ENCODE data around the gene EEIG1.
"Not testable (repeated sequence)": the region's sequence is repeated elsewhere in the genome, so short reads cannot be mapped to it uniquely, and the experiment has no call there.

EEIG1 gene

DNA sequence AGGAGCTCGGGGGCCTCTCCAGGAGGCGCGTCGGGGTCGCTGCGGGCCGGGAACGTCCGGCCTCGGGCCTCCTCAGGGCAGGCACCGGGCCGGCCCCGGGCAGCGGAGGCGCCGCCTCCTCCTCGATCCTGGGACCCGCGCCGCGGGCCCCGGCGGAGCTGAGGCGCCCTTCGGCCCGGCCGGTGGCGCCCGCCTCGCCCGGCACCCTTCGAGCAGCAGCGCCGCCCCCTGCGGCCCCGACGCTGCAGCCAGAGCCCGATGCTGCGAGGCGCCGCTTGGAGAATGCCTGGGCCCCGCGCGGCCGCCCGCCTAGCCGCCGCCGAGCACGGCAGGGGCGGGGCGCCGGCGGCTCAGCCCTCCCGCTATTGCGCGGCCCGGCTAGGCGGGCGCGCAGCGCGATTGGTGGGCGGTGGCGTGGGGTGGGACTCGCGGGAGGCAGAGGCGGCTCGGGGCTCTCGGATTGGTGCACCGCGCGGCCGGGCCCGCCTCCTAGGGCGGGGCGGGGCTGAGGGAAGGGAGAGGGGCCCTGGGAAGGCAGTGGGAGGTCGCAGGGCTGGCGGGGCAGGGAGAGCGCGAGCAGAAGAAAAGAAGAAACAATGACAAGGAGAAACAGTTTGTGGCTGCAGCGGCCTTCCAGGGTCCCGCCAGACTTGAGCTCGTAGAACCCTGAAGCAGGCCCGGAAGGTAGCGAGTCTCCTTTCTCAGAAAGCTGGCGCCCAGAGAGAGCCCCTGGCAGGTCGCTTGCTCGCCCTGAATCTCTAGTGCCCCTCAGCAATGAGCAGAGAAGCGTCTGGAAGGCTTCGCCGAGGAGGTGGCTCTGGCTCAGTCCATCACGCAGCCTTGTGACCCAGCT, at the start of gene EEIG1:
Gene EEIG1, minus strand, starts transcription at position 284 of the 853 bp plus-strand sequence. CDS start 852 bp downstream, outside the sequence.
- Histone ChIP-seq H3K4me1 (peaks cover 50 to 87% (median 81%) of the 10 kb centered on the region in 10 experiments), H3K27me3 (peaks cover 0 to 15% (median 6%) of the 10 kb centered on the region in 11 experiments; a peak in 9 of 22 replicates), H3K4me2 (peak within 1 kb of the TSS; percentile 92 to 100 (median 98)), H3K27ac (peak within 1 kb of the TSS; percentile 59 to 88 (median 79); a peak in 21 of 22 replicates), H3K9me3 (replicated peaks in 1 of 11) (no peaks in the 10 kb centered on the region), H3K36me3 (no peaks in the 10 kb centered on the region), H3K4me3 (peak within 1 kb of the TSS; percentile 83 to 95 (median 90)), H4K20me1 (peaks cover 15 to 48% (median 44%) of the 10 kb centered on the region in 11 experiments; a peak in 20 of 22 replicates), H3K9ac (peak within 1 kb of the TSS; percentile 78 to 89 (median 85))
- no peak for TF ChIP-seq Cebpa-rat (IDR thresholded peaks at IDR 0.05)

- H3K4me1 ChIP-seq, result peaks cover 39 to 69% (median 52%) of the 10 kb centered on the region in 10 experiments
Measured at GRCh38 chr9:128027705-128028104, 46.9 kb upstream of the EEIG1 start.

DNA sequence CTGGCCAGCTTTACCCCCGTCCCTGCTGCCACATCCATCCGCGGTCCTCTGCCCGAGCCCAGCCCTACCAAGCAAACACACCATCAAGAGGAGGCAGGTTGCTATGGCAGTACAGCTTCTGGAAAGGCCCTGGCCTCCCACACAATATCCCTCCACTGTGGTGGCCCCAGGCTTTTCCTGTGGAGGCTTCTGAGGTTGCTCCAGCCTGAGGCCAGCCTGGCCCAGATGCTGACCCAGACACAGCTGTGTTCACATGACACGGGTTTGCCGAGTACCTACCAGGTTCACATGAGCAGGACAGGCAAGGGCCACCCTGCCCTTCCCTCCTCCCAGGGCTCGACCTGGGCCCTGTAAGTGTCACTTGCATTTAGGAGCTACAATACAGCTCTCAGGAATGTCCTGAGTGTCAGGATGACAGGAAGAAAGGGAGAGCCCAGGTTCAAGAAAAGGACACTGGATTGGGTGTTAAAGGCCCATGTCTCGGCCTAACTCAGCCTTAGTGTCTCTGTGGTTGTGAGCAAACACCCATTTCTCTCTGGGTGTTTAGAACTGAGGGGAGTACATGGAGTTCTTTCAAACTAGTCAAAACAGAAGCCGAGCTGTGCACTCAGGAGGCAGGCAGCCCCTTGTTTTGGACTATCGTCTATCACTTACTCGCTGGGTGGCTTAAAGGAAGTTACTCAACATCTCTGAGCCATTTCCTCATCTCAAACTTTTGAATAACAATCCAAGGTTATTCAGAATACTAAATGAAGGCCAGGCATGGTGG, 46.2 kb upstream of the EEIG1 start:
- Histone ChIP-seq H4K20me1 (no peaks in the 10 kb centered on the region), H3K4me3 (no peak overlapping the region), H3K27me3 (no peaks in the 10 kb centered on the region), H3K27ac (peak overlapping the region in 7 of 11 experiments; percentile 2 to 56 (median 29); a peak in 10 of 22 replicates), H3K36me3 (no peaks in the 10 kb centered on the region), H3K9ac (peak overlapping the region in 7 of 11 experiments; percentile 8 to 47 (median 25); a peak in 8 of 22 replicates), H3K4me1 (peaks cover 47 to 76% (median 58%) of the 10 kb centered on the region in 10 experiments), H3K4me2 (peak overlapping the region; percentile 56 to 83 (median 69)), H3K9me3 (replicated peaks in 1 of 11) (no peaks in the 10 kb centered on the region)
- TF ChIP-seq Cebpa-rat (IDR thresholded peaks at IDR 0.05), result no peak

More at GRCh38 chr9:128027705-128028104, 46.9 kb upstream of the EEIG1 start:
- H3K36me3 ChIP-seq, result no peaks in the 10 kb centered on the region
- no peaks in the 10 kb centered on the region for H3K27me3 ChIP-seq
- no peak overlapping the region for H3K9ac ChIP-seq
- no peaks in the 10 kb centered on the region for H3K9me3 ChIP-seq (replicated peaks in 1 of 11)
- H3K27ac ChIP-seq, result no peak overlapping the region
- no peak overlapping the region for H3K4me3 ChIP-seq
- H3K4me2 ChIP-seq, result peak overlapping the region; percentile 56 to 83 (median 69); a peak in 21 of 22 replicates
- no peak for TF ChIP-seq Cebpa-rat (IDR thresholded peaks at IDR 0.05)
- H4K20me1 ChIP-seq, result no peaks in the 10 kb centered on the region

- Histone ChIP-seq H3K36me3 (no peaks in the 10 kb centered on the region), H3K27ac (peak overlapping the region in 5 of 11 experiments; percentile 15 to 56 (median 32); a peak in 7 of 22 replicates), H3K9me3 (replicated peaks in 1 of 11) (no peaks in the 10 kb centered on the region), H3K4me1 (peaks cover 48 to 71% (median 59%) of the 10 kb centered on the region in 10 experiments), H4K20me1 (no peaks in the 10 kb centered on the region), H3K4me2 (peak overlapping the region; percentile 56 to 83 (median 69)), H3K27me3 (no peaks in the 10 kb centered on the region), H3K9ac (peak overlapping the region in 5 of 11 experiments; percentile 9 to 47 (median 29); a peak in 3 of 22 replicates), H3K4me3 (no peak overlapping the region)
- TF ChIP-seq Cebpa-rat (IDR thresholded peaks at IDR 0.05), result no peak
Measured at GRCh38 chr9:128026255-128026772, 45.5 kb upstream of the EEIG1 start.

GRCh38 chr9:128025736-128026135, 44.9 kb upstream of the EEIG1 start:
- TF ChIP-seq Cebpa-rat (IDR thresholded peaks at IDR 0.05), result no peak
- no peak overlapping the region for H3K4me3 ChIP-seq
- H3K4me1 ChIP-seq, result peaks cover 48 to 65% (median 58%) of the 10 kb centered on the region in 10 experiments
- H3K9me3 ChIP-seq (replicated peaks in 1 of 11), result no peaks in the 10 kb centered on the region
- H3K4me2 ChIP-seq, result peak overlapping the region; percentile 56 to 83 (median 69); a peak in 21 of 22 replicates
- H3K36me3 ChIP-seq, result no peaks in the 10 kb centered on the region
- no peaks in the 10 kb centered on the region for H4K20me1 ChIP-seq
- 0 out of 22 replicates have a peak overlapping the region, but pooled peaks of 1 of the 11 experiments have one; percentile 1 for H3K9ac ChIP-seq
- H3K27ac ChIP-seq, result no peak overlapping the region
- H3K27me3 ChIP-seq, result no peaks in the 10 kb centered on the region

DNA sequence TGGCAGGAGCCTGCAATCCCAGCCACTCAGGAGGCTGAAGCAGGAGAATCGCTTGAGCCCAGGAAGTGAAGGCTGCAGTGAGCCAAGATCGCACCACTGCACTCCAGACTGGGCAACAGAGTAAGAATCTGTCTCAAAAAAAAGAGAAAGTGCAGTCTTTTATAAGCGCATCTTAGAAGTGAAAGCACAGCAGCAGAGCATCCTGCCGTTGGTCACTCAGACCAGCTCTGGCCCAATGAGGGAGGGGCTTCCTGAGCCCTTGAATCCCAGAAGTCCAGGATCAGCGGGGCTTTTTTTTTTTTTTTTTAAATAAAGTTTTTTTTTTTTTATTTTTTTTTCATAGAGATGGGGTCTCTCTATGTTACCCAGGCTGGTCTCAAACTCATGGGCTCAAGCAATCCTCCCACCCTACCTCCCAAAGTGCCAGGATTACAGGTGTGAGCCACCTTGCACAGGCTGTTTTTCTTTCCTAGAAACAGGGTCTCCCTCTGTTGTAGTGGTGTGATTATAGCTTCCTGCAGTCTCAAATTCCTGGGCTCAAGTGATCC, 44.0 kb upstream of the EEIG1 start:
- H3K4me2 ChIP-seq, result peak overlapping the region in 6 of 11 experiments; percentile 56 to 83 (median 70); a peak in 7 of 22 replicates
- H3K9me3 ChIP-seq (replicated peaks in 1 of 11), result no peaks in the 10 kb centered on the region
- no peaks in the 10 kb centered on the region for H3K36me3 ChIP-seq
- H3K27ac ChIP-seq, result no peak overlapping the region
- TF ChIP-seq Cebpa-rat (IDR thresholded peaks at IDR 0.05), result no peak
- no peaks in the 10 kb centered on the region for H4K20me1 ChIP-seq
- no peaks in the 10 kb centered on the region for H3K27me3 ChIP-seq
- no peak overlapping the region for H3K4me3 ChIP-seq
- peaks cover 48 to 65% (median 58%) of the 10 kb centered on the region in 10 experiments for H3K4me1 ChIP-seq
- no peak overlapping the region for H3K9ac ChIP-seq

- not testable (repeated sequence) for H3K27ac ChIP-seq; H3K27me3 ChIP-seq; H3K4me3 ChIP-seq; H3K36me3 ChIP-seq; H4K20me1 ChIP-seq; H3K9me3 ChIP-seq (replicated peaks in 1 of 11); H3K9ac ChIP-seq
- peaks cover 43 to 59% (median 54%) of the 10 kb centered on the region in 10 experiments for H3K4me1 ChIP-seq
- peak overlapping the region in 8 of 11 experiments; percentile 22 to 66 (median 48); a peak in 8 of 22 replicates for H3K4me2 ChIP-seq
Measured at GRCh38 chr9:128023671-128024070, 42.9 kb upstream of the EEIG1 start.

GRCh38 chr9:128022886-128023285, 42.1 kb upstream of the EEIG1 start:
- H3K27ac ChIP-seq, result no peak overlapping the region
- H3K36me3 ChIP-seq, result no peaks in the 10 kb centered on the region
- H4K20me1 ChIP-seq, result no peaks in the 10 kb centered on the region; a peak in 1 of 22 replicates
- no peak overlapping the region for H3K9ac ChIP-seq
- peak overlapping the region; percentile 33 to 66 (median 45) for H3K4me2 ChIP-seq
- peaks cover 0 to 3% (median 1%) of the 10 kb centered on the region in 11 experiments; a peak in 6 of 22 replicates for H3K27me3 ChIP-seq
- H3K9me3 ChIP-seq (replicated peaks in 1 of 11), result no peaks in the 10 kb centered on the region
- no peak overlapping the region for H3K4me3 ChIP-seq
- TF ChIP-seq Cebpa-rat (IDR thresholded peaks at IDR 0.05), result no peak
- H3K4me1 ChIP-seq, result peaks cover 36 to 52% (median 46%) of the 10 kb centered on the region in 10 experiments
